HepG2 (cell line): ENCODE data around the gene TRIM72. TPM values are rescaled to one million over a fixed set of nuclear protein-coding genes. Genes with fewer than 3 reads are reported as not detected.

Source experiments
- ATAC-seq: fragments of 200-7000 bp; cut with Tn5 transposase; 3 replicates; pipeline ENCODE4 v1.9.1; 2020; ENCODE audit warnings: mild to moderate bottlenecking, moderate library complexity
- BruUV-seq: library from RNA; stranded (reverse); fragments of 400-500 nt; replicated peaks from 2 replicates; lab custom pipeline; 2021; lab: Mats Ljungman, UMichigan
- CTCF ChIA-PET: fragments of 300-600 bp; formaldehyde crosslinking; extraction: SDS; loops from one replicate; lab custom pipeline; 2021; ENCODE audit warnings: low total read pairs, inconsistent platforms, low intra/inter-chr PET ratio; lab: Yijun Ruan, JAX
- POLR2A ChIA-PET: fragments of 350-600 bp; sonication (Branson Sonifier 250); formaldehyde crosslinking; loops from one replicate; lab custom pipeline; 2020; ENCODE audit warnings: antibody characterized with exemption, inconsistent platforms; lab: Yijun Ruan, JAX
- DNase-seq: peaks from one replicate; pipeline ENCODE4 v3.0.0-alpha.2; 2015; ENCODE audit warnings: low spot score
- FAIRE-seq: peaks from 3 replicates; lab custom pipeline; 2011; peaks lifted over from hg19 to GRCh38; lab: Jason Lieb, UNC
- H2AFZ ChIP-seq: one replicate; pipeline ENCODE4 v1.6.1; 2011; ENCODE audit warnings: low read length, inconsistent platforms
- H3K27ac ChIP-seq: fragments of 300-600 bp; 3 replicates; pipeline ENCODE4 v1.8.0; 2011; ENCODE audit warnings: mixed run types, mild to moderate bottlenecking, mixed read lengths, low read length, inconsistent platforms; ENCODE audit not compliant: insufficient read depth; ENCODE audit errors: extremely low read length
- H3K27me3 ChIP-seq, 2 experiments: fragments of 200-600 bp in 1 of 2; 2 replicates in 1 of 2; 3 replicates in 1 of 2; pipeline versions ENCODE4 v1.6.0 to v1.8.0; 2011; ENCODE audit warnings: low read length in 2 of 2, mild to moderate bottlenecking in 2 of 2, moderate library complexity in 2 of 2, inconsistent platforms in 1 of 2; ENCODE audit not compliant: insufficient read depth in 2 of 2, control insufficient read depth in 1 of 2
- H3K36me3 ChIP-seq, 2 experiments: fragments of 200-600 bp in 1 of 2; replicated peaks in 1 of 2; 2 replicates in 1 of 2; 3 replicates in 1 of 2; pipeline versions ENCODE4 v1.5.1 to v1.8.0; 2011; ENCODE audit warnings: low read length in 2 of 2, inconsistent platforms in 1 of 2; ENCODE audit not compliant: insufficient read depth in 2 of 2, control insufficient read depth in 1 of 2
- H3K4me1 ChIP-seq: 2 replicates; pipeline ENCODE4 v1.5.1; 2012; ENCODE audit warnings: low read length, inconsistent platforms; ENCODE audit not compliant: insufficient read depth
- H3K4me2 ChIP-seq: 2 replicates; pipeline ENCODE4 v1.6.0; 2011; ENCODE audit warnings: low read depth, low read length, inconsistent platforms
- H3K4me3 ChIP-seq, 3 experiments: fragments of 200-600 bp in 1 of 3; sonication (generic), shearing (Covaris generic) in 1 of 3; replicated peaks in 1 of 3; 2 replicates each; pipeline ENCODE4 v1.5.1; 2011 to 2016; ENCODE audit warnings: low read length in 3 of 3, inconsistent platforms in 2 of 3, low read depth in 2 of 3, mild to moderate bottlenecking in 2 of 3, control low read depth in 1 of 3, mixed read lengths in 1 of 3; ENCODE audit not compliant: insufficient read depth in 1 of 3
- H3K79me2 ChIP-seq: one replicate; pipeline ENCODE4 v1.6.1; 2011; ENCODE audit warnings: low read length, inconsistent platforms; ENCODE audit not compliant: insufficient read depth
- H3K9ac ChIP-seq: 2 replicates; pipeline ENCODE4 v1.6.0; 2011; ENCODE audit warnings: mild to moderate bottlenecking, low read depth, low read length, inconsistent platforms; ENCODE audit not compliant: insufficient read depth
- H3K9me3 ChIP-seq: 2 replicates; pipeline ENCODE4 v1.5.1; 2012; ENCODE audit warnings: mild to moderate bottlenecking, low read length
- H4K20me1 ChIP-seq: 2 replicates; pipeline ENCODE4 v1.6.0; 2011; ENCODE audit warnings: inconsistent platforms, mild to moderate bottlenecking, low read length, moderate library complexity; ENCODE audit not compliant: insufficient read depth
- AGO2 ChIP-seq: fragments of 200-400 bp; formaldehyde crosslinking; optimal IDR thresholded peaks from 2 replicates; pipeline ENCODE3; 2017; ENCODE audit warnings: mild to moderate bottlenecking, low read depth, low read length, moderate library complexity
- BCL6 ChIP-seq: IDR thresholded peaks from 2 replicates; pipeline ENCODE4 v1.6.1; 2016; ENCODE audit warnings: missing genetic modification reagents, missing compliant biosample characterization
- CHD2 ChIP-seq: IDR thresholded peaks from 2 replicates; pipeline ENCODE4 v1.6.1; 2011; ENCODE audit warnings: low read depth, low read length, improper control_type of control experiment
- HMGXB4 ChIP-seq, 2 experiments: sonication (generic) in 1 of 2; formaldehyde crosslinking in 1 of 2; IDR thresholded peaks; 2 replicates each; pipeline versions ENCODE4 v1.4.0 to v1.6.1; 2018 to 2020; ENCODE audit warnings: missing genetic modification reagents in 2 of 2, borderline replicate concordance in 1 of 2, low read depth in 1 of 2, mild to moderate bottlenecking in 1 of 2, missing biosample characterization in 1 of 2
- MZF1 ChIP-seq: sonication (generic); formaldehyde crosslinking; IDR thresholded peaks from 2 replicates; pipeline ENCODE4 v1.8.1; 2023; ENCODE audit warnings: mild to moderate bottlenecking, missing genetic modification reagents, borderline replicate concordance
- NFKB2 ChIP-seq: sonication (generic); formaldehyde crosslinking; IDR thresholded peaks from 2 replicates; pipeline ENCODE4 v1.4.0; 2020; ENCODE audit warnings: missing genetic modification reagents, borderline replicate concordance
- NFYC ChIP-seq: IDR thresholded peaks from 2 replicates; pipeline ENCODE4 v1.6.1; 2016; ENCODE audit warnings: missing genetic modification reagents, missing compliant biosample characterization
- RFX5 ChIP-seq: IDR thresholded peaks from 2 replicates; pipeline ENCODE4 v1.6.1; 2011; ENCODE audit warnings: low read depth, low read length, improper control_type of control experiment
- YEATS2 ChIP-seq: sonication (generic); formaldehyde crosslinking; IDR thresholded peaks from 2 replicates; pipeline ENCODE4 v1.4.0; 2020; ENCODE audit warnings: missing genetic modification reagents, borderline replicate concordance
- ZFY ChIP-seq: sonication (generic); formaldehyde crosslinking; IDR thresholded peaks from 2 replicates; pipeline ENCODE4 v1.4.0; 2020; ENCODE audit warnings: missing genetic modification reagents
- ZNF512B ChIP-seq: sonication (generic); formaldehyde crosslinking; IDR thresholded peaks from 2 replicates; pipeline ENCODE4 v1.5.1; 2020; ENCODE audit warnings: missing genetic modification reagents, mild to moderate bottlenecking, borderline replicate concordance
- ZNF577 ChIP-seq: sonication (generic); formaldehyde crosslinking; IDR thresholded peaks from 2 replicates; pipeline ENCODE4 v1.4.0; 2020; ENCODE audit warnings: mild to moderate bottlenecking, low read depth, missing genetic modification reagents, borderline replicate concordance
- ZNF770 ChIP-seq: sonication (generic); formaldehyde crosslinking; IDR thresholded peaks from 2 replicates; pipeline ENCODE4 v1.5.0; 2020; ENCODE audit warnings: mild to moderate bottlenecking, missing genetic modification reagents
- ZNF788 ChIP-seq: sonication (generic); formaldehyde crosslinking; IDR thresholded peaks from 2 replicates; pipeline ENCODE4 v1.5.0; 2020; ENCODE audit warnings: mild to moderate bottlenecking, missing genetic modification reagents, borderline replicate concordance
- WGBS: methylation state at CpG from one replicate; pipeline ENCODE4 v1.1.6; 2017; ENCODE audit warnings: low lambda C conversion rate; 5-methylcytosine and 5-hydroxymethylcytosine counted together
- in situ Hi-C: cut with HindIII; loops from 2 replicates; pipeline ENCODE4 v1.10.0; 2017; ENCODE audit warnings: low pct_unique_long_range_greater_than_20kb; ENCODE audit not compliant: extremely low pct_ligation_motif_present
- intact Hi-C: fragments of 100-400 bp; cut with micrococcal nuclease; formaldehyde crosslinking; loops from one replicate; pipeline ENCODE4 v1.10.0; 2022; ENCODE audit not compliant: unreplicated experiment
- polyA plus RNA-seq, 8 experiments: library from polyadenylated mRNA; depleted of rRNA in 3 of 8; stranded (reverse) in 7 of 8; unstranded in 1 of 8; fragments of >200 nt; fragmentation: Illumina TruSeq in 4 of 8; extraction: Trizol in 4 of 8; gene quantifications; 2 replicates each; pipeline versions ENCODE4 v1.2.1 to v1.2.3, GENCODE V29; 2011 to 2016; ENCODE audit warnings: low read depth in 4 of 8, missing spikeins in 1 of 8, mixed read lengths in 1 of 8; ENCODE audit not compliant: insufficient read depth in 1 of 8
- total RNA-seq, 5 experiments: library from RNA; depleted of rRNA; stranded (reverse); fragments of >200 nt; fragmentation: Illumina TruSeq; extraction: Trizol; gene quantifications; 2 replicates each; pipeline ENCODE4 v1.2.3, GENCODE V29; 2016; ENCODE audit warnings: low read depth in 1 of 5
- TF ChIP-seq, protein P1 (sequence below): sonication (generic); formaldehyde crosslinking; IDR thresholded peaks from 2 replicates; pipeline ENCODE4 v1.4.0; 2020; ENCODE audit warnings: mild to moderate bottlenecking, missing genetic modification reagents

TRIM72 gene
- total and polyA plus RNA-seq, 2 of the 13 experiments (the other 11 are each of a cell fraction or from before 2014, with no cell fraction given) = not detected

- TF ChIP-seq ZNF770 (CRISPR knock-in tag) (0 out of 2 replicates have a peak, but pooled peaks have one; percentile 35), BCL6 (CRISPR knock-in tag) (peak; percentile 76), NFYC (CRISPR knock-in tag) (no peak), MZF1 (CRISPR knock-in tag) (no peak), ZNF788 (peak; percentile 26; the same call in 1 of the 2 replicates), HMGXB4 (CRISPR knock-in tag; IDR thresholded peaks at IDR 0.05; ENCODE audit: borderline replicate concordance in 1 of 2, low read depth in 1 of 2) (no peak)
These were observed 7.1 kb upstream of the TRIM72 start (continued) for GRCh38 chr16:31206776-31207175.

DNA sequence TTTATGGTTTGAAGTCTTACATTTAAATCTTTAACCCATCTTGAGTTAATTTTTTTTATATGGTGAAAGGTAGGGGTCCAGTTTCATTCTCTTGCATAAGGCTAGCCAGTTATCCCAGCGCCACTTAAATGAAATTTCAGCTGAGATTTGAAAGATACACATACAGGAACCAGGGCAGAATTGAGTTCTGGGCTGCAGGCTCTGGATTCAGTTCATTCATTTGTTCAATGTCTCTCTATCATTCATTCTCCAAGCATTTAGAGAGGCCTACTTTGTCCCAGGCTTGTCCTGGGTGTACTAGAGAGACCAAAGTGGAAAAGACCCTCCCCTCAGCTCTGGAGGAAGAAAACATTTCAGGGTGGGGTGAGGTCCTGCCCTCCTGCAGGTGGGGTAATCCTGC, 577 bp upstream of the TRIM72 start:
- Histone ChIP-seq H2AFZ (no peak overlapping the region), H3K4me1 (peaks cover 14% of the 10 kb centered on the region), H3K4me2 (no peak overlapping the region), H3K27ac (no peak overlapping the region), H3K79me2 (no peaks in the 10 kb centered on the region), H3K36me3 (no peaks in the 10 kb centered on the region), H3K4me3 (no peak overlapping the region), H4K20me1 (no peaks in the 10 kb centered on the region), H3K27me3 (peaks cover 16 to 47% of the 10 kb centered on the region in 2 experiments), H3K9me3 (no peaks in the 10 kb centered on the region), H3K9ac (no peak overlapping the region)
- intact Hi-C loops = no loop called here
- in situ Hi-C loops = loop anchor here (25.0 kb wide), 2 partner anchors 224 to 649 kb away; partner anchors contain the start of genes COX6A2, ZNF267 and ZNF843
- DNase-seq (no peak), ATAC-seq (no peak), FAIRE-seq (no peak)
- 27% methylated on average over 1 of the region's 1 CpG for WGBS
- BruUV-seq = no TSS peak
- ChIA-PET POLR2A (interaction anchor here (0.8 kb wide), 1 partner anchor 12 kb away, joined by 3 read pairs; no protein-coding TSS in a partner anchor), CTCF (no interaction called here)
- TF ChIP-seq YEATS2 (CRISPR knock-in tag) = no peak
- TF ChIP-seq CHD2 = no peak
- no peak for TF ChIP-seq ZNF577 (CRISPR knock-in tag)
- TF ChIP-seq AGO2 = no peak
- TF ChIP-seq, protein P1, sequence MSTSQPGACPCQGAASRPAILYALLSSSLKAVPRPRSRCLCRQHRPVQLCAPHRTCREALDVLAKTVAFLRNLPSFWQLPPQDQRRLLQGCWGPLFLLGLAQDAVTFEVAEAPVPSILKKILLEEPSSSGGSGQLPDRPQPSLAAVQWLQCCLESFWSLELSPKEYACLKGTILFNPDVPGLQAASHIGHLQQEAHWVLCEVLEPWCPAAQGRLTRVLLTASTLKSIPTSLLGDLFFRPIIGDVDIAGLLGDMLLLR (CRISPR knock-in tag) = no peak
- no peak for TF ChIP-seq ZFY (CRISPR knock-in tag)
- no peak for TF ChIP-seq NFKB2
- TF ChIP-seq RFX5 = no peak
- no peak for TF ChIP-seq ZNF512B
